ENCODE data around the gene ACTR1A. TPM values are rescaled to one million over a fixed set of nuclear protein-coding genes. Genes with fewer than 3 reads are reported as not detected.
"Not testable (repeated sequence)": the region's sequence is repeated elsewhere in the genome, so short reads cannot be mapped to it uniquely, and the experiment has no call there.

Gene ACTR1A
- total RNA-seq, 4 donors from 2014 or later, result 212 to 261 (median 252) TPM

DNA sequence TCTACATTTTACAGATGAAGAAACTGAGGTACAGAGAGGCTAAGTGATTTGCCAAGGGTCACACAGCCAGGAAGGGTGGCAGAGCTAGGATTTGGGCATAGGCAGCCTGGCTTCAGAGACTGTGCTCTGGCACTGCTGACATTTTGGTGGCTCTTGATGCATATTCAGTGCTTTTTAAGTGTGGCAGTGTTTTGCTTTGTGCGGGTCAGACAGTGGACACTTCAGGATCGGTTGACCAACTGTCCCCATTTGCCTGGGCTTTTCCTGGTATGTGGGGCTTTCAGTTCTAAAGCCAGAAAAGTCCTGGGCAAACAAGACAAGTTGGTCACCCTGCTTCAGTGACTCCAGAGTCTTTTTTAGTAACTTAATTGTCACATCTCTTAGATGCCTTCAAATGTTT lies 36.3 kb upstream of the ACTR1A start:
- intact Hi-C loops (cut with DNase I; ENCODE audit: low total_unique reads), result no loop called here
- peaks cover 0 to 4% of the 10 kb centered on the region in 2 donors for H3K4me1 ChIP-seq
- H3K4me3 ChIP-seq, result no peak overlapping the region
- TF ChIP-seq, protein P1, sequence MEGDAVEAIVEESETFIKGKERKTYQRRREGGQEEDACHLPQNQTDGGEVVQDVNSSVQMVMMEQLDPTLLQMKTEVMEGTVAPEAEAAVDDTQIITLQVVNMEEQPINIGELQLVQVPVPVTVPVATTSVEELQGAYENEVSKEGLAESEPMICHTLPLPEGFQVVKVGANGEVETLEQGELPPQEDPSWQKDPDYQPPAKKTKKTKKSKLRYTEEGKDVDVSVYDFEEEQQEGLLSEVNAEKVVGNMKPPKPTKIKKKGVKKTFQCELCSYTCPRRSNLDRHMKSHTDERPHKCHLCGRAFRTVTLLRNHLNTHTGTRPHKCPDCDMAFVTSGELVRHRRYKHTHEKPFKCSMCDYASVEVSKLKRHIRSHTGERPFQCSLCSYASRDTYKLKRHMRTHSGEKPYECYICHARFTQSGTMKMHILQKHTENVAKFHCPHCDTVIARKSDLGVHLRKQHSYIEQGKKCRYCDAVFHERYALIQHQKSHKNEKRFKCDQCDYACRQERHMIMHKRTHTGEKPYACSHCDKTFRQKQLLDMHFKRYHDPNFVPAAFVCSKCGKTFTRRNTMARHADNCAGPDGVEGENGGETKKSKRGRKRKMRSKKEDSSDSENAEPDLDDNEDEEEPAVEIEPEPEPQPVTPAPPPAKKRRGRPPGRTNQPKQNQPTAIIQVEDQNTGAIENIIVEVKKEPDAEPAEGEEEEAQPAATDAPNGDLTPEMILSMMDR (IDR thresholded peaks at IDR 0.05 in 4 of 5, conservative IDR thresholded peaks at IDR 0.05 in 1 of 5), result no peak
- no peak for TF ChIP-seq POLR2A (IDR thresholded peaks at IDR 0.05)
- no peaks in the 10 kb centered on the region for H3K36me3 ChIP-seq
- DNase-seq (no peak), ATAC-seq (no peak)
- H3K9me3 ChIP-seq, result no peaks in the 10 kb centered on the region
- no peak overlapping the region for H3K27ac ChIP-seq
- no peaks in the 10 kb centered on the region for H3K27me3 ChIP-seq
- in situ Hi-C loops (cut with MboI; ENCODE audit: low sequenced_read_pairs in 4 of 4), result no loop called here

DNA sequence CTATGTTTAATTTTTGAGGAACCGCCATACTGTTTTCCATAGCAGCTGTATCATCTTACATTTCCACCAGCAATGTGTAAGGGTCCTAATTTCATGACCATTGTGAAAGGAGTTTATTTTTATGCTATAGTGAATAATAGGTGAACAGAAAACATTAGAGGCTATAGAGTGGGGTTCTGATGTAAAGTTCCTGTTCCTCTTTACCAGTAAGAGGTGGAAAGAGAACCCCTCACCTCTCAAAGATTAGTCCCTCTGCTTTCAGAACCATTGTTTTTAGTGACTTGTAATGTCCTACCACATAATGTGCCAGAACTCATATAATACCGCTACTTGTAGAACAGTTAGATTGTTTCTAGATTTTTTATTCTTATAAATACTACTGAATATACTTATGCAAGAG lies 35.4 kb upstream of the ACTR1A start:
- DNase-seq (no peak), ATAC-seq (no peak)
- Histone ChIP-seq H3K4me1 (peaks cover 0 to 4% of the 10 kb centered on the region in 2 donors), H3K27ac (no peak overlapping the region), H3K27me3 (no peaks in the 10 kb centered on the region), H3K9me3 (no peaks in the 10 kb centered on the region), H3K36me3 (no peaks in the 10 kb centered on the region), H3K4me3 (no peak overlapping the region)
- intact Hi-C loops (cut with DNase I; ENCODE audit: low total_unique reads), result no loop called here
- no peak for TF ChIP-seq POLR2A (IDR thresholded peaks at IDR 0.05)
- TF ChIP-seq, protein P1 (IDR thresholded peaks at IDR 0.05 in 4 of 5, conservative IDR thresholded peaks at IDR 0.05 in 1 of 5), result no peak
- in situ Hi-C loops (cut with MboI; ENCODE audit: low sequenced_read_pairs in 4 of 4), result no loop called here

DNA sequence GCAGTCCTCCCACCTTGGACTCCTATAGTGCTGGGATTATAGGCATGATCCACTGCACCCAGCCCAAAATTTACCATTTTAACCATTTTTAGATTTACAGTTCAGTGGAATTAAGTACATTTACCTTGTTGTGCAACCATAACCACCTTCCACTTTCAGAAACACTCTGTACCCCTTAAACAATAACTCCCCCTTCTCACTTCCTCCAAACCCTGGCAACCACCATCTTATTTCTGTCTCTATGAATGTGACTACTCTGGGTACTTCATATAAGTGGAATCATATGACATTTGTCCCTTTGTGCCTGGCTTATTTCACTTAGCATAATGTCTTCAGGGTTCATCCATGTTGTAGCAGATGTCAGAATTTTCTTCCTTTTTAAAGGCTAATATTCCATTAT lies 34.9 kb upstream of the ACTR1A start:
- ATAC-seq, result no peak
- TF ChIP-seq, protein P1 (IDR thresholded peaks at IDR 0.05 in 4 of 5, conservative IDR thresholded peaks at IDR 0.05 in 1 of 5), result no peak
- TF ChIP-seq POLR2A (IDR thresholded peaks at IDR 0.05), result no peak
- Histone ChIP-seq H3K27me3 (no peaks in the 10 kb centered on the region), H3K4me3 (no peak overlapping the region), H3K27ac (no peak overlapping the region), H3K4me1 (peaks cover 0 to 4% of the 10 kb centered on the region in 2 donors), H3K36me3 (no peaks in the 10 kb centered on the region), H3K9me3 (no peaks in the 10 kb centered on the region)
- intact Hi-C loops (cut with DNase I; ENCODE audit: low total_unique reads) (no loop called here), in situ Hi-C loops (cut with MboI; ENCODE audit: low sequenced_read_pairs in 4 of 4) (no loop called here)
- DNase-seq, result no peak

DNA sequence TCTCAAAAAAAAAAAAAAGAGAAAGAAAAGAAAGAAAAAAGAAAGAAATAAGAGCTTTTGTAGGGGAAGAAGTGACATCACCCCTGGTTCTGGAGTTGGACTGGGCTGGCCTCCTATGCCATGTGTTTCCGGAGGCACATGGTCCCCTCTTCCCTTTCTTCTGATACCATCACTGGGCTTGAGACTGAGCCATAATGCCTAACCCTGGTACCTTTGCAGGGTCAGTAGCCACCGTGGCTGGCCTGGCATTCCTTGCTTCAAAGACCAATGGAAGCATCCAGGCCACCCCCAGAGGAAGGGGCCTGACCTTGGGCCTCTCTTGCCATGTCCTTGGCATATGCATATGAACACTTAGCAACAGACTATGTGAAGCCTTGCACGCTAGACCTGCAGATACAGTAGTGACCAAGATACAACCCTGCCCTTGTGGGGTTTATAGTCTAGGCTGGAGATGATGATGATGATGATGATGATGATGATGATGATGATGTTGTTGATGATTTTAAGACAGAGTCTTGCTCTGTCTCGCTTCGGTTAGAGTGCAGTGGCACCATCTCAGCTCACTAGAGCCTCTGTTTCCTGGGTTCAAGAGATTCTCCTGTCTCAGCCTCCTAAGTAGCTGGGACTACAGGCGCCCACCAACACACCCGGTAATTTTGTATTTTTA lies 33.1 kb upstream of the ACTR1A start:
- no peak overlapping the region for H3K27ac ChIP-seq
- ATAC-seq (no peak), DNase-seq (no peak)
- peaks cover 0 to 4% of the 10 kb centered on the region in 2 donors for H3K4me1 ChIP-seq
- TF ChIP-seq, protein P1 (IDR thresholded peaks at IDR 0.05 in 4 of 5, conservative IDR thresholded peaks at IDR 0.05 in 1 of 5), result no peak
- TF ChIP-seq POLR2A (IDR thresholded peaks at IDR 0.05), result no peak
- no peaks in the 10 kb centered on the region for H3K9me3 ChIP-seq
- in situ Hi-C loops (cut with MboI; ENCODE audit: low sequenced_read_pairs in 4 of 4), result no loop called here
- intact Hi-C loops (cut with DNase I; ENCODE audit: low total_unique reads), result no loop called here
- H3K27me3 ChIP-seq, result no peaks in the 10 kb centered on the region
- no peaks in the 10 kb centered on the region for H3K36me3 ChIP-seq
- no peak overlapping the region for H3K4me3 ChIP-seq

DNA sequence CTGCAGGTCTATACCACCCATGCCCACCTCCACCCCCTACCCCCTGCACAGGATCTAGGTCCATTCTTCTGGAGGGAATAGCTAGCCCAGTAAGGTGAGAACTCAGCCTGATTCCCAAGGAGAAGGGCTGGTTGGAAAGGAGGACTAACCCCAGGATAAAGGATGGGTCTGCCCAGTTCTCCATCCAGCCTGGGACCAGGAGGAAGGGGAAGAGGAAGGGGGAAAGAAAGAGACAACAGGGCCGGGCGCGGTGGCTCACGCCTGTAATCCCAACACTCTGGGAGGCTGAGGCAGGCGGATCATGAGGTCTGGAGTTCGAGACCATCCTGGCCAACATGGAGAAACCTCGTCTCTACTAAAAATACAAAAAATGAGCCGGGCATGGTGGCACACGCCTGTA lies 32.5 kb upstream of the ACTR1A start:
- H3K27me3 ChIP-seq; DNase-seq; H3K27ac ChIP-seq; H3K9me3 ChIP-seq; H3K36me3 ChIP-seq; H3K4me3 ChIP-seq; intact Hi-C loops (cut with DNase I; ENCODE audit: low total_unique reads); in situ Hi-C loops (cut with MboI; ENCODE audit: low sequenced_read_pairs in 4 of 4); H3K4me1 ChIP-seq; ATAC-seq: not testable (repeated sequence)
